DMS 273 (cell line): ENCODE measurements around the gene APOM.
A peak's percentile ranks its signal among the peaks of the same experiment; 100 is the strongest.

Experiments used
- DNase-seq: peaks from one replicate; lab custom pipeline; 2025; ENCODE audit not compliant: unreplicated experiment; lab: John Stamatoyannopoulos, UW

The APOM gene

GRCh38 chr6:31677955-31678354, 22.3 kb downstream of the APOM start:
- no peak for DNase-seq

GRCh38 chr6:31680226-31681134, 24.8 kb downstream of the APOM start, which contains the start of gene LY6G5C:
LY6G5C (minus strand) TSS chr6:31681067; CDS start chr6:31680373, 694 bp downstream.
- DNase-seq: peak; percentile 87

DNA sequence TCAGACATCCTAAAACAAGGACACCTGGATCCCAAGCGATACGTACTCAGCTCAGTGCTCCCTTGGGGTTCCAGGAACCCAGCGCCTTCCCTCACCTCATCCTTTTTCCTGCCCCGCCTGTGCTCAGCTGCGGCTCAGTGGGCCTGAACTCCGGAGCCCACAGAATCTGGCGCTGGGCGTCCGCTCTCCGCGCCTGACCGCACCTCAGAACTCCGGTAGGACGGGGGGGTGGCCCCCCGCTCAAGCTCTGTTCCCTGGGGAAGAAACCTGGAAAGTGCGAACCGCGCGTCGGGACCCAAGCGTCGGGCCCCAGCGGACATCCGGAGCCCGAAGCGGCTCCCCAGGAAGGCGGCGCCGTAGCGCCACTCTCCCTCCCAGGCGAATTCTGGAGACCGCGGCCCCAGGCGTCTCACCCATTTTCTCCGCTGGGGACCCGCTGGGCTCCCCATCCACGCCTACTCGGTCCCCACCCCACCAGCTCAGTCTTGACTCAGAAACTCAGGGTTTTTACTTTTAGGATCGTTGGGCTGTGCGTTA, 25.5 kb downstream of the APOM start:
- peak; percentile 76 for DNase-seq

DNA sequence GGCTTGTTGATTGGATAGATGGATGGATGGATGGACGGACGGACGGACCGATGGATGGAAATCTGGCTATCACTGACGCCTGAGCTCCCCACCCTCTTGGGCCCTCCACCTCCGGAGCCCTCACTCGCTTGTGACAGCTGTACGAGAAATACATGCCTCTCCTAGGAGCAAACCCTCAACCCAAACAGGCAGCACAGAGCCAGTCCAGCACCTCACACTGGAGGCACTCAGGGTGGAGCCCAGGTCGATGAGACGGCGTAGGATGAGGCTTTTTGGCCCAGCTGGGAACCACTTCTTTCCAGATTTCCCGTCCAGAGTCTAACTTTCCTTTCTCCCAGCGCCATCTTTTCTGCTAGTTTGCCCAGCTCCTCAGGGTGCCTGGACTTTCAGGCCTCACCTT, 27.9 kb downstream of the APOM start:
- DNase-seq: no peak

DNA sequence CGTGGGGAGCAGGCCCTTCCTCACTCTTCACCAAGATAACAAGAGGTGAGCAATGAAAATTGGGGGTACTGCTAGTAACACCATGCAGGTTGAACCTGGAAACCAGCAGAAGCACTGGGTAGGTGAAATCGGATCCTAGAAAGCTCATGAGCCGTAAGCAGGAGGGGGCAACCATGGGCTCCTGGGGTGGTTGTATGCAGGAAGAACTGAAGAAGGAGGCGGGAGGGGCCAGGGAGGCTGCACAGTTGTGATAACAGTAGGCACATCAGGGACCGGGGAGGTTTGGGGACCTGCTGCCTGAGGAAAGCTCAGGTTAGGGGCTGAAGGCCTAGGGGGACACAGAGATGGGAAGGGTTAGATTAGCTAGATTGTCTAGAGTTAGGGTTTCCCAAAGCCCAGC, 30.8 kb downstream of the APOM start:
- no peak for DNase-seq

GRCh38 chr6:31687321-31687720, 31.6 kb downstream of the APOM start:
- DNase-seq: peak; percentile 30

DNA sequence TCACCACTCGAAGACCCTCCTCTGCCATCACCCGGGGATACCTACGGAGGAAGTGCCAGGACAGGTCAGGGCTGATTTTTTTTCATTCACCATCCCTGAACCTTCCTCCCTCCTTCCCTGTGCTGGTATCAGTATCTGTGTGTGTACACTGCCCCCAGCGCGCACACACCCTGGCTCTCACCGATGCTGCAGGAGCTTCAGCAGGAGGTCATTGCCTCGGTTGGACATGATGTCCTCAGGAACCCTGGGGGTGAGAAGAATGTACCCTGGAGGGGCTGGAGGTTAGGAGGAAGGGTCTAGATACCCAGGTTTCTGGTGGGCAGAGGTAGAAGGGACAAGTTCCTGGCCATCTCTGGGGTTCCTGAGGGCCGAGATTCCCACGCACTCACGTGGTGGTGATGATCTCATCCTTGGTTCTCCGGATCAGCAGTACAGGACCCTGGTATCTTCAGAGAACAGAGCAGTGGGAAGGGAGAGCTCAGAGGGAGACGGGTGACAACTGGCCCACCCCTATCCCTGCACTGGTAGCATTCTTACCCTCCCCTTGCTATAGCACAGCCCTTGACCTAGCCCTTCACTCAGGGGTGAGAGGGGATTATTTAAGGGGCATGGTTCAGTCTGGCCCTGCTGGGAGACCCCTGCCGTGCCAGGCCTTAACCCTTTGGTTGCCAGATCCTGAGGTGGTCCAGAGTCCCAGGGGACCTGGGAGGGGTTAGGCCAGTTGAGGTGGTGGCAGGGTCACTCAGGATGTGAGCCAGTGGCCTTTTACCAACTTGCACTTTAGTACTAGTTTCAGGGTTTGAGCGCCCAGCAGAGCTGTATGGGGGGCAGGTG, 32.4 kb downstream of the APOM start:
- DNase-seq: no peak

- no peak for DNase-seq
These were observed 33.8 kb downstream of the APOM start for GRCh38 chr6:31689249-31690110.

DNA sequence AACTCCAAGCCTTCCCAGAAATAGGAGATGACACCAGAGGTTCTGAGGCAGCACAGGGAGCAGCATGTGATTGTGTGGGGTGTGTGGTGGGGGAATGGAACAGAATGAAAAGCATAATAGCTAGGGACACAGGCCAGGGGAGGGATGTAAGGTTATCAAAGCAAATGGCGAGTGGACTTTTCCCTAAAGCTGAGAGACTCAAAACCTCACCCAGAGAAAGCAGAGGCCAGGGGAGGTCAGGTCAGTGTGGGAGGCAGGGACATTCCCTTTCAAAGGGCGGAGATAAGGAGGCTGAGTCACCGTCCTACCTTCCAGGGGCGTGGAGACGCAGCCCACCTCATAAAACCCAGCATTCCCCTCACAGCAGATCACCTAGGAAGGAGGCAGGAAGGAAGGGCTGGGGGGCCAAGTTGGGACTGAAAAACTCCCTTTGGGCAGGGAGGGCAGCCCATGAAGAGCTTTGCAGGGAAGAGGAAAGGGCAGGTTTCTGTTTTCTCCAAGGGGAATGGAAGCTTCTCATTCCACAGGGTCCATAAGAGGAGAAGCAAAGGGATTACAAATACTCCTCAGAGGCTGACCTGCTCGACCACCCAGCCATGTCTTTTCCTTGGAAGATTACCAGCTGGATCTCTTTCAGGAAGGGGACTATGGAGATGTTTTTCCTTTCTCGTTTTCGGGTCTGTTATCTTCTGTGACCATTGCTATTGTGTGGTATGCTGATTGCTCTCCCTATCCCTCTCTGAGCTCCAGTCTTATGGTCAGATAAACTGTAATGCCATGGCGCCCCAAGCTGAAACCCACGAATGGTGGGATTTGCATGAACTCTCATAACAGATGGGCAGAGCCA, 34.8 kb downstream of the APOM start:
- DNase-seq: no peak

DNA sequence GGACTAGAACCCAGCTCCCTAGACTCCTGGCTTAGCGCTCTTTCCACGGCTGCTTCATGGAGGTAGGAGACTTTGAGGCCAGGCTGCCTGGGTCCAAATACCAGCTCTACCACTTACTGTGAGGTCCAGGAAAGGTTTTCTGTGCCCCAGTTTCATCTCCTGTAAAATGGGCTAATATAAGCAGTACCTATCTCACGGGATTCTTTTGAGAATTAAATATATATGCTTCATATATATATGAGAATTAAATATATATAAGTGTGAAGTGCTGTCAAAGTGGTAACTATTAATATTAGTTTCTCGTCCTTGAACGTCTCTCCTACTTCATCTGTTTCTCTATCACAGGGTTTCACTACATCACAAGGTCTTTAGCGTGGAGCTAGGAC, 35.4 kb downstream of the APOM start:
- DNase-seq: no peak

- no peak for DNase-seq
These were observed 35.9 kb downstream of the APOM start for GRCh38 chr6:31691564-31692108.

- no peak for DNase-seq
These were observed 36.7 kb downstream of the APOM start for GRCh38 chr6:31692353-31692752.

DNA sequence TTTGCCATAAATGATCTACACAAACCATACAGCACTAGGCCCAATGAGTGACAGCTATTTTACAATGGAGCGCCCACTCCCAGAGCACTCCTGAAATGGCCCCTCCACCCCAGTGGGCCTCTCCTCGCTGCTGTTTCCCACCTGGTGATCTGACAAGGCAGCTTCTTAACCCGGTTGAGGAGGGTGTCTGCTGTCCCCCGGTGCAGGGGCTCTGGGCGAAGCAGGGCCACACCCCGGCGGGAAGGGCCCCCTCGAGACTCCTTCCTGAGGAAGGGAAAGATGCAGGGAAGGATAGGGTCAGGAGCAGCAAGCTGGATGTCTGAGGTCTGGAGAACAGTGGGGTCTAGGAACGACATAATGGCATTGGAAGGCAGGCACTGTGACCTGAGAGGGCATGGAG, 37.2 kb downstream of the APOM start:
- DNase-seq: no peak

DNA sequence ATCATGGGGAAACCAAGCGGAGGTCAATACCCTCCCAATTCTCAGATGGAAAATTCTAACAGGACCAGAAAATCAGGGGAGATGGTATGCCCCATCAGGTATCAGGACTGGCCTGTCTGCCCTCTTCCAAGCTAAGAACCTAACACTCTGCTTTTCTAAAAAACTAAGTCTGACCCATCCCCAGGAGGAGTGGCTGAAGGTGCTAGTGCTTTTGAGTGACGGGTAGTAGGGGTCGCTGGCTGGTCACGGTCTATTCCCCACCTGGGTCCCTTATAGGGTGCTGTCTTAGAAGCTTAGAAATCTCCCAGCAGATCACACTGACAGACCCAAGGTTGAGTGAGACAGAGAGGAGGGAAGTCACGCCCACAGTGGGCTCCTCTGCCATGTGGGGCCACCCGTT, 37.8 kb downstream of the APOM start:
- DNase-seq: no peak

- DNase-seq: peak; percentile 28
These were observed 41.9 kb downstream of the APOM start for GRCh38 chr6:31697555-31697954.

- no peak for DNase-seq
These were observed 45.2 kb downstream of the APOM start for GRCh38 chr6:31700740-31701401.

DNA sequence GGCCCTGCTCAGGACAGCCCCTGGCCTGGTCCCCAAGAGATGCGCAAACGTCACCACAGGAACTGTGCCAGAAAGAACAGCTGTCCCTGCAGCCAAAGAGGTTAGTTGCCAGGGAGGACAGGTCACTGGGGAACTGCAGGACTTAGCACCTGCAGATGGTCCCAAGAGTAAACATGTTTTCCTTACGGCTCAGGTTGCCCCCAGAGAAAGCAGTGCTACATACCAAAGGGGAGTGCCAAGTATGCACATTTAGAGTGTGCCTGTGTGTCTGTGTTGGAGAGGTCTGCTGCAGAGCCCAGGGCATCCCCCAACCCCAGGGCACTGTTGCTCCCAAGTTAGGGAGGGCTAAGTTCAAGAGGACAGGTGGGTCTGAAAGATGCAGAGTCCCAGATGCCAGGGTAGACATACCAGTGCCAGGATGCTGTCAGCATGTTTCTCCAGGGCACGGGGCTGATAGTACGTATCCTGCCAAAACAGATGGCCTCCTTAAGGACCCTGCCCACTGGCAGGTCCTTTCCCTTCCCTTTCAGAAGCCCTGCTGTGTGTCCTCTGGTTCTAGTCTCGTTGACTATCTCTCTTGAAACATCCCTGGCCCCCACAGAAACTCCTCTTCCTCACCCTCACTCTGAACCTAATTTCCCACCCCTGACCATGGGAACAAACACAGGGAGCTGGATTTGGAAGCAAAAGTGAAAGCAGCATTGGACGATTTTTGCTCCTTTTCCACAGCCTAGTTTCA, 46.1 kb downstream of the APOM start:
- DNase-seq: peak; percentile 80

DNA sequence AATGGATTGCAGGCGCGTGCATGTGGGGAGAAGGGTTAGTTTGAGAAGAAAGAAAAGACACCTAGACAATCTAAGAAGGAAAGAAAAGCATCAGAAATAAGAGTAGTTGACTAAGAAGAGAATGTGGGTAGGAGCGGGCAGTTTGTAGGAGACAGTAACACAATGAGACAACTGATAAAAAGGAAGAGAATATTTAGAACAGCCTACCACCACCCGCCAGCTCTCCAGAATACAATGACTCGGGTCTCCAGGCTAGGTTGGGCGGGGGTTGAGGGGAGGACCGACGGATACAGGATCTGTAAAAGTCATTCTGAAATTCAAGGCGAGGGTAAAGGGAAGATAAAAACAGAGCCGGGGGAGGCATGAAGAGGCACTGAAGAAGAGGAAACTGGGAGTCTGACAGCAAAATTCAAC, 46.7 kb downstream of the APOM start:
- peak; percentile 72 for DNase-seq
